GM06990 (cell line): ENCODE results near the gene PALD1.

Source experiments
- DNase-seq: peaks from one replicate; pipeline ENCODE4 v3.0.0-alpha.2; 2011; ENCODE audit not compliant: insufficient read length; ENCODE audit errors: extremely low read depth
- H3K27me3 ChIP-seq: replicated peaks from 2 replicates; pipeline ENCODE4 v1.6.0; 2011; ENCODE audit warnings: low read length; ENCODE audit not compliant: control insufficient read depth, insufficient read depth
- H3K36me3 ChIP-seq: 2 replicates; pipeline ENCODE4 v1.5.1; 2011; ENCODE audit warnings: low read length; ENCODE audit not compliant: control insufficient read depth, insufficient read depth
- H3K4me3 ChIP-seq: replicated peaks from 2 replicates; pipeline ENCODE4 v1.5.1; 2011; ENCODE audit warnings: low read depth, mild to moderate bottlenecking, control low read depth, low read length
- CTCF ChIP-seq: IDR thresholded peaks from 2 replicates; pipeline ENCODE4 v1.5.1; 2011; ENCODE audit warnings: low read length, control low read depth, mild to moderate bottlenecking, inconsistent platforms; ENCODE audit not compliant: insufficient read depth, poor library complexity, severe bottlenecking

Gene PALD1

GRCh38 chr10:70597856-70598815 is 119.6 kb downstream of the PALD1 start:
- no peak for TF ChIP-seq CTCF
- H3K4me3 ChIP-seq: no peak overlapping the region
- no peaks in the 10 kb centered on the region; the same call in 1 of the 2 replicates for H3K36me3 ChIP-seq
- DNase-seq: no peak
- no peaks in the 10 kb centered on the region for H3K27me3 ChIP-seq

GRCh38 chr10:70598857-70599295 is 120.3 kb downstream of the PALD1 start:
- no peak for TF ChIP-seq CTCF
- Histone ChIP-seq H3K27me3 (no peaks in the 10 kb centered on the region), H3K4me3 (no peak overlapping the region), H3K36me3 (no peaks in the 10 kb centered on the region; the same call in 1 of the 2 replicates)
- DNase-seq: no peak

DNA sequence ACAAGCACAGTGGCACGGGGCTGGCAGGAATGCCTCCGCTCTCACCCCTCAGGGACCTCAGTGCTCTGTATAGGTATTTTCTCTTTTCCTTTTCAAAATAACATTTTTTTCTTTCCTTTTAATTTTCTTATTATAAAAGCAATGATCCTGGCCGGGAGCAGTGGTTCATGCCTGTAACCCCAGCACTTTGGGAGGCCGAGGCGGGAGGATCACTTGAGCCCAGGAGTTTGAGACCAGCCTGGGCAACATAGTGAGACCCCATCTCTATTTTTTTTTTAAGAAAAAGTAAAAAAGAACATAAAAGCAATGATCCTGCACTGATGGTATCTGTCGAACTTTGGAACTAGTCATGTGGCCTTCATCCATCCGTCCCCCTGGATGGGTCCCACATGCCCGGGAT is 120.8 kb downstream of the PALD1 start:
- no peak for TF ChIP-seq CTCF
- Histone ChIP-seq H3K4me3 (no peak overlapping the region), H3K27me3 (no peaks in the 10 kb centered on the region), H3K36me3 (no peaks in the 10 kb centered on the region; the same call in 1 of the 2 replicates)
- DNase-seq: no peak

DNA sequence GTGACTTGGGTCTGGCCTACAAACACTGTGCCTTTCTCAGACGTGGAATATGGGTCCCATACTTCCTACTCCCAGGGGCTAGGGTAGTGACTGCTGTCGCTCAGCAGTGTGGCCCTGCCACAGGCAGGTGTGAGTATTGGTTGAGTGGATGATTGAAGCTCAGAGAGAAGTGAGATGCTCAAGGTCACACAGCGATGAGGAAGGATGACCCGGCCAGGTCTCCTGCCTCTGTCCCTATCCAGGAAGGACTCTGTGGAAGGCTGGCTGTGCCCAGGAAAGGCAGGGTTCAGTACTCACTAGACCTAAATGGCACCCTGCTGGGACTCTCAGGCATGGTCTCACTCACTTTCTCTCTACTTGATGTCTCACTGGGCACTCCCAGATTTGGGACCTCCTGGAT is 121.2 kb downstream of the PALD1 start:
- no peak for DNase-seq
- H3K27me3 ChIP-seq: no peaks in the 10 kb centered on the region
- no peaks in the 10 kb centered on the region; the same call in 1 of the 2 replicates for H3K36me3 ChIP-seq
- no peak for TF ChIP-seq CTCF
- H3K4me3 ChIP-seq: no peak overlapping the region

GRCh38 chr10:70600512-70601395 is 122.2 kb downstream of the PALD1 start:
- Histone ChIP-seq H3K36me3 (no peaks in the 10 kb centered on the region; the same call in 1 of the 2 replicates), H3K27me3 (no peaks in the 10 kb centered on the region), H3K4me3 (no peak overlapping the region)
- DNase-seq: no peak
- no peak for TF ChIP-seq CTCF
